K562 (cell line): ENCODE results near the gene PLPP7. TPM values are rescaled to one million over a fixed set of nuclear protein-coding genes. Genes with fewer than 3 reads are reported as not detected.
A peak's percentile ranks its signal among the peaks of the same experiment; 100 is the strongest.

Experiments used
- ADNP ChIP-seq: fragments of 200-800 bp; sonication (Bioruptor generic); IDR thresholded peaks from 2 replicates; pipeline ENCODE4 v1.6.1; 2016; ENCODE audit warnings: missing genetic modification characterization, missing compliant biosample characterization
- ASH1L ChIP-seq: fragments of 450-650 bp; IDR thresholded peaks from 2 replicates; pipeline ENCODE4 v1.6.1; 2018; ENCODE audit warnings: borderline replicate concordance, mild to moderate bottlenecking, low read depth; ENCODE audit not compliant: partially characterized antibody
- CREB1 ChIP-seq, 2 experiments: sonication (generic) in 1 of 2; formaldehyde crosslinking in 1 of 2; IDR thresholded peaks; 2 replicates each; pipeline versions ENCODE4 v1.6.1 to v1.8.0; 2012 to 2022; ENCODE audit warnings: inconsistent platforms in 1 of 2, mild to moderate bottlenecking in 1 of 2, missing genetic modification reagents in 1 of 2, moderate library complexity in 1 of 2
- FOXJ3 ChIP-seq: sonication (generic); formaldehyde crosslinking; IDR thresholded peaks from 2 replicates; pipeline ENCODE4 v1.4.0; 2020; ENCODE audit warnings: mild to moderate bottlenecking, missing genetic modification reagents
- GTF2E2 ChIP-seq: fragments of 200-800 bp; sonication (Bioruptor generic); IDR thresholded peaks from 2 replicates; pipeline ENCODE4 v1.6.1; 2016; ENCODE audit warnings: missing genetic modification characterization, missing compliant biosample characterization
- NONO ChIP-seq, 2 experiments: fragments of 200-400 bp in 1 of 2; fragments of 450-650 bp in 1 of 2; formaldehyde crosslinking in 1 of 2; IDR thresholded peaks; 2 replicates each; pipeline ENCODE4 v1.6.1; 2017; ENCODE audit warnings: low read depth in 2 of 2, mild to moderate bottlenecking in 2 of 2, moderate library complexity in 2 of 2, low read length in 1 of 2
- PPARD ChIP-seq: fragments of 250-450 bp; sonication (Bioruptor Pico); IDR thresholded peaks from 2 replicates; pipeline ENCODE4 v1.8.0; 2022; ENCODE audit warnings: inconsistent platforms, mild to moderate bottlenecking, moderate library complexity
- RBM17 ChIP-seq: fragments of 200-400 bp; formaldehyde crosslinking; IDR thresholded peaks from 2 replicates; pipeline ENCODE4 v1.6.1; 2017; ENCODE audit warnings: low read depth, mild to moderate bottlenecking, low read length, borderline replicate concordance
- SMAD4 ChIP-seq: fragments of 250-450 bp; sonication (Bioruptor Pico); conservative IDR thresholded peaks from 2 replicates; pipeline ENCODE4 v1.8.0; 2021; ENCODE audit warnings: inconsistent platforms, mild to moderate bottlenecking, moderate library complexity
- SPI1 ChIP-seq: IDR thresholded peaks from 2 replicates; pipeline ENCODE4 v1.6.1; 2011; ENCODE audit warnings: low read depth, low read length, control low read depth, borderline replicate concordance
- SRSF3 ChIP-seq: fragments of 200-400 bp; formaldehyde crosslinking; IDR thresholded peaks from 2 replicates; pipeline ENCODE4 v1.6.1; 2016; ENCODE audit warnings: mild to moderate bottlenecking, low read length, moderate library complexity; ENCODE audit not compliant: insufficient read depth
- TARDBP ChIP-seq: fragments of 450-650 bp; IDR thresholded peaks from 2 replicates; pipeline ENCODE4 v1.6.1; 2016
- TBL1XR1 ChIP-seq, 2 experiments: IDR thresholded peaks; 2 replicates each; pipeline ENCODE4 v1.6.1; 2012; ENCODE audit warnings: improper control_type of control experiment in 2 of 2, low read length in 2 of 2, mild to moderate bottlenecking in 1 of 2
- U2AF1 ChIP-seq: fragments of 200-400 bp; formaldehyde crosslinking; optimal IDR thresholded peaks from 2 replicates; pipeline ENCODE3; 2017; ENCODE audit warnings: mild to moderate bottlenecking, low read depth, low read length, moderate library complexity
- ZKSCAN3 ChIP-seq: fragments of 250-450 bp; sonication (Bioruptor Pico); IDR thresholded peaks from 2 replicates; pipeline ENCODE4 v1.4.0; 2020
- ZNF212 ChIP-seq: fragments of 450-650 bp; formaldehyde crosslinking; IDR thresholded peaks from 2 replicates; pipeline ENCODE4 v1.4.0; 2020; ENCODE audit warnings: mild to moderate bottlenecking
- ZNF280B ChIP-seq: fragments of 250-450 bp; sonication (Bioruptor Pico); IDR thresholded peaks from 2 replicates; pipeline ENCODE4 v1.5.1; 2021; ENCODE audit warnings: mild to moderate bottlenecking
- ZNF512 ChIP-seq: IDR thresholded peaks from 2 replicates; pipeline ENCODE4 v1.6.1; 2016; ENCODE audit warnings: missing genetic modification characterization, missing compliant biosample characterization
- ZNF778 ChIP-seq: fragments of 450-650 bp; formaldehyde crosslinking; IDR thresholded peaks from 2 replicates; pipeline ENCODE4 v1.4.0; 2020; ENCODE audit warnings: mild to moderate bottlenecking, moderate library complexity
- ZSCAN29 ChIP-seq: fragments of 450-650 bp; IDR thresholded peaks from 2 replicates; pipeline ENCODE4 v1.6.1; 2017
- polyA plus RNA-seq, 8 experiments: library from polyadenylated mRNA; depleted of rRNA in 4 of 8; stranded (reverse) in 5 of 8; unstranded in 3 of 8; fragments of >200 nt; fragmentation: Nextera tagmentation in 2 of 8; fragmentation: Illumina TruSeq in 1 of 8; extraction: Ambion mirVana in 2 of 8; extraction: Trizol in 1 of 8; gene quantifications; 2 replicates each; pipeline versions ENCODE4 v1.2.1 to v1.2.3, GENCODE V29; 2011 to 2014; ENCODE audit warnings: inconsistent platforms in 1 of 8, missing spikeins in 1 of 8
- total RNA-seq, 7 experiments: library from RNA; depleted of rRNA in 6 of 7; stranded (reverse); fragments of >200 nt in 6 of 7; fragmentation: Illumina TruSeq in 2 of 7; extraction: Trizol in 2 of 7; gene quantifications; 2 replicates each; pipeline versions ENCODE4 v1.2.1 to v1.2.3, GENCODE V29; 2011 to 2021; ENCODE audit warnings: low replicate concordance in 1 of 7
- TF ChIP-seq, protein P1 (sequence below): fragments of 450-650 bp; conservative IDR thresholded peaks from 2 replicates; pipeline ENCODE4 v1.6.1; 2016; ENCODE audit warnings: missing genetic modification characterization, low read depth, mild to moderate bottlenecking, missing compliant biosample characterization, moderate library complexity
- TF ChIP-seq, protein P2 (sequence below): fragments of 450-650 bp; IDR thresholded peaks from 2 replicates; pipeline ENCODE4 v1.7.0; 2016; ENCODE audit warnings: borderline replicate concordance

The PLPP7 gene
- total and polyA plus RNA-seq, 9 of the 15 experiments (the other 6 are each of a cell fraction or from before 2014, with no cell fraction given), result 0.09 to 0.93 (median 0.18) TPM; not detected in 4

GRCh38 chr9:131312822-131313770 lies 23.6 kb downstream of the PLPP7 start (continued):
- TF ChIP-seq, protein P1, sequence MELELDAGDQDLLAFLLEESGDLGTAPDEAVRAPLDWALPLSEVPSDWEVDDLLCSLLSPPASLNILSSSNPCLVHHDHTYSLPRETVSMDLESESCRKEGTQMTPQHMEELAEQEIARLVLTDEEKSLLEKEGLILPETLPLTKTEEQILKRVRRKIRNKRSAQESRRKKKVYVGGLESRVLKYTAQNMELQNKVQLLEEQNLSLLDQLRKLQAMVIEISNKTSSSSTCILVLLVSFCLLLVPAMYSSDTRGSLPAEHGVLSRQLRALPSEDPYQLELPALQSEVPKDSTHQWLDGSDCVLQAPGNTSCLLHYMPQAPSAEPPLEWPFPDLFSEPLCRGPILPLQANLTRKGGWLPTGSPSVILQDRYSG, result peak; percentile 44; the same call in 1 of the 2 replicates
- TF ChIP-seq ADNP (tag) (peak; percentile 89), TARDBP (no peak), ZNF212 (CRISPR knock-in tag) (no peak), ZNF512 (tag) (no peak), ZKSCAN3 (CRISPR knock-in tag) (no peak), ZNF778 (no peak), SPI1 (no peak), SRSF3 (no peak), ZSCAN29 (no peak), ASH1L (no peak), FOXJ3 (CRISPR knock-in tag) (no peak), NONO (IDR thresholded peaks at IDR 0.05; ENCODE audit: low read depth in 2 of 2, low read length in 1 of 2) (no peak), RBM17 (no peak), TBL1XR1 (IDR thresholded peaks at IDR 0.05; ENCODE audit: low read length in 2 of 2) (0 out of 4 replicates have a peak, but pooled peaks of 1 of the 2 experiments have one; percentile 17), SMAD4 (CRISPR knock-in tag) (peak; percentile 67), PPARD (no peak), CREB1 (IDR thresholded peaks at IDR 0.05) (no peak), CREB1 (CRISPR knock-in tag; IDR thresholded peaks at IDR 0.05) (no peak), ZNF280B (CRISPR knock-in tag) (no peak), U2AF1 (no peak), GTF2E2 (tag) (no peak)
- TF ChIP-seq, protein P2, sequence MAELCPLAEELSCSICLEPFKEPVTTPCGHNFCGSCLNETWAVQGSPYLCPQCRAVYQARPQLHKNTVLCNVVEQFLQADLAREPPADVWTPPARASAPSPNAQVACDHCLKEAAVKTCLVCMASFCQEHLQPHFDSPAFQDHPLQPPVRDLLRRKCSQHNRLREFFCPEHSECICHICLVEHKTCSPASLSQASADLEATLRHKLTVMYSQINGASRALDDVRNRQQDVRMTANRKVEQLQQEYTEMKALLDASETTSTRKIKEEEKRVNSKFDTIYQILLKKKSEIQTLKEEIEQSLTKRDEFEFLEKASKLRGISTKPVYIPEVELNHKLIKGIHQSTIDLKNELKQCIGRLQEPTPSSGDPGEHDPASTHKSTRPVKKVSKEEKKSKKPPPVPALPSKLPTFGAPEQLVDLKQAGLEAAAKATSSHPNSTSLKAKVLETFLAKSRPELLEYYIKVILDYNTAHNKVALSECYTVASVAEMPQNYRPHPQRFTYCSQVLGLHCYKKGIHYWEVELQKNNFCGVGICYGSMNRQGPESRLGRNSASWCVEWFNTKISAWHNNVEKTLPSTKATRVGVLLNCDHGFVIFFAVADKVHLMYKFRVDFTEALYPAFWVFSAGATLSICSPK, result no peak
